UCSD-AML1 (cell line): ENCODE data around the gene CNOT1.
"Not testable (repeated sequence)": the region's sequence is repeated elsewhere in the genome, so short reads cannot be mapped to it uniquely, and the experiment has no call there.

Experiments used
- DNase-seq: peaks from one replicate; lab custom pipeline; 2025; ENCODE audit not compliant: unreplicated experiment; lab: John Stamatoyannopoulos, UW

The CNOT1 gene

DNA sequence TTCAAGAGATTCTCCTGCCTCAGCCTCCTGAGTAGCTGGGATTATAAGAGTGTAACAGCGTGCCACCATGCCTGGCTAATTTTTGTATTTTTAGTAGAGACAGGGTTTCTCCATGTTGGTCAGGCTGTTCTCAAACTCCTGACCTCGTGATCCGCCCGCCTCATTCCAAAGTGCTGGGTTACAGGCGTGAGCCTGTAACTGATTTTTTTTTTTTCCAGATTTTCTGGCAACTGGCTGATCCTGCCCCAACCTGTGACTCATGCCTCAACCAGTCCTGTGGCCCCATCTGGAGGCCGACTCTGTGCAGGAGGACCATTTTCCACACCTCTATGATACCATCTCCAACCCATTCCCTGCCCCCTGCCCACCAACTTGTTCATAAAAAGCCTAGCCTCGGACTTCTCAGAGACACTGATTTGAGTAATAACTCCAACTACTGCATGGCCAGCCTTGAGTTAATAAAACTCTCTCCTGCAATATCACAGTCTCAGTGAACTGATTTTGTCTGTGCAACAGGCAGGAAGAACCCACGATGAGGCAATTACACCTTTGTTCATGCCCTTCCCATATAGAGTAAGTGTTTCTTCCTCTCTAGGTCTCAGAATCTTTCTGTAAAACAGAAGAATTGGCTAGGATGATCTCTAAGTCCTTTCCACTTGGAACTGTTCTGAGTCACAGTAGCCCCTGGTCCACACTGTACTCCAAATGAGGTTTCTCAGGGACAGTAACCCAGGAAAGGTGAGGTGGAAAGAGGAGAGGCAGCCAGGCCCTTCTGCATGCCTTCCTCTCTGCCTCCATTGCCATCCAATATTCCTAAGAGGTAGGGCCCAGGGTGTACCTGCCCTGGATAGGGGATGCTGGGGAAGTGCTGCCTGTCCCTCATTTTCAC lies 8.8 kb upstream of the CNOT1 start:
- DNase-seq: no peak

DNA sequence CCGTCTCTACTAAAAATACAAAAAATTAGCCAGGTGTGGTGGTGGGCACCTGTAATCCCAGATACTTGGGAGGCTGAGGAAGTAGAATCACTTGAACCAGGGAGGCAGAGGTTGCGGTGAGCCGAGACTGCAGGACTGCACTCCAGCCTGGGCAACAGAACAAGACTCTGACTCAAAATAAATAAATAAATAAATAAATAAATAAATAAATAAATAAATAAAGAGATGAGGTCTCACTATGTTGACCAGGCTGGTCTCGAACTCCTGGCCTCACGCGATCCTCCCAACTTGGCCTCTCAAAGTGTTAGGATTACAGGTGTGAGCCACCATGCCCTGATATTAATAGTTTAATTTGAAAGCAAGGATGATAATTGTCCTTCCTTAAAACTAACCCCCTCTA lies 7.4 kb upstream of the CNOT1 start:
- DNase-seq: not testable (repeated sequence)

DNA sequence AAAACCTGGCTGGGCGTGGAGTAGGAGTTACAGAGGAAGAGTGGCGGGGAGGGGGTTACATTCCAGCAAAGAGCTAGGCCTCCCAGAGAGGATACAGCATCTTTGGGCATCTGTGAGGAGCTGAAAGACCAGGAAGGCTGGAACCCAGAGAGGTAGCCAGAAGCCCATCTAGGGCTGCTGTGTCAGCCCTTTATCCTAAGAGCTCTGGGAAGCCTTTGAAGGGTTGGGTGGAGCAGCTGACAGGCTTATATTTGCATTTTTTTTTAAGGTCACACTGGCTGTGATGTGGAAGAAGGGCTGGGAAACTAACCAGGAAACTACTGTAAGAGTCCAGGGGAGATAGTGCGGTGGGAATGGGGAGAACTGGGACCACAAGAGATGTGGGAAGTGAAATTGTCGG lies 6.8 kb upstream of the CNOT1 start:
- no peak for DNase-seq

DNA sequence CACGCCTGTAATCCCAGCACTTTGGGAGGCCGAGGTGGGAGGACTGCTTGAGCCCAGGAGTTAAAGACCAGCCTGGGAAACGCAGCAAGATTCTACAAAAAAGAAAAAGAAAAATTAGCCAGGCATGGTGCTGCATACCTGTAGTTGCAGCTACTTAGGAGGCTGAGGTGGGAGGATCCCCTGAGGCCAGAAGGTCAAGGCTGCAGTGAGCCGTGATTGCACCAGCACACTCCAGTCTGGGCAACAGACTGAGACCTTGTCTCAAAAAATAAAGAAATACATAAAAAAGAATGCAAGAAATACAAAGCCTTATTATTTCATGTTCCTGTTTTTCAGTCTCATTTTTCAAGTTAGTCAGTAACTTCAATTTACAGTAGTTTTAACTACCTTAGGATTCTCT lies 5.9 kb upstream of the CNOT1 start:
- no peak for DNase-seq

DNA sequence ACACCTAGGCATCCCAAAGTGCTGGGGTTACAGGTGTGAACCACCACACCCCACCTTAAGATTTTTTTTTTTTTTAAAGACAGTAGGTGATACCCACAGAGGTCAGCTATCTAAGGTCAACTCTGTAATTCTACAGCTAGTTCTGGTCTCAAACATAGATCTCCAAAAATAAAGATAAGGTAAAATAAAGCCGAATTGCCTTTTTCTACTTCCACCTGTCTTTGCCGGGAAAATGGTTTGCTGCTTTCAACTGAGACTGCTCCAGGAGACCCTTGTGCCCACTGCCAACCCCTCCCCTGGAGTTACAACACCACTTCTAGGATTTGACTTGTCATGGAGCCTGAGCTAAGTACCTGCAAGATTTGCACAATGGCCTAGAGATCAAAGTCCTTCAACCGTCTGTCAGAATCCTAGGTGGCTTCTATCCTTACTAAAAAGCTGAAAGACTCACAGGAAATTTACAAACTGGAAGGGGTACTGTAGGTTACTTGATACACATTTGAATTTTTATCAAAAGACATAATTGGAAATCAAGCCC lies 4.7 kb upstream of the CNOT1 start:
- no peak for DNase-seq

DNA sequence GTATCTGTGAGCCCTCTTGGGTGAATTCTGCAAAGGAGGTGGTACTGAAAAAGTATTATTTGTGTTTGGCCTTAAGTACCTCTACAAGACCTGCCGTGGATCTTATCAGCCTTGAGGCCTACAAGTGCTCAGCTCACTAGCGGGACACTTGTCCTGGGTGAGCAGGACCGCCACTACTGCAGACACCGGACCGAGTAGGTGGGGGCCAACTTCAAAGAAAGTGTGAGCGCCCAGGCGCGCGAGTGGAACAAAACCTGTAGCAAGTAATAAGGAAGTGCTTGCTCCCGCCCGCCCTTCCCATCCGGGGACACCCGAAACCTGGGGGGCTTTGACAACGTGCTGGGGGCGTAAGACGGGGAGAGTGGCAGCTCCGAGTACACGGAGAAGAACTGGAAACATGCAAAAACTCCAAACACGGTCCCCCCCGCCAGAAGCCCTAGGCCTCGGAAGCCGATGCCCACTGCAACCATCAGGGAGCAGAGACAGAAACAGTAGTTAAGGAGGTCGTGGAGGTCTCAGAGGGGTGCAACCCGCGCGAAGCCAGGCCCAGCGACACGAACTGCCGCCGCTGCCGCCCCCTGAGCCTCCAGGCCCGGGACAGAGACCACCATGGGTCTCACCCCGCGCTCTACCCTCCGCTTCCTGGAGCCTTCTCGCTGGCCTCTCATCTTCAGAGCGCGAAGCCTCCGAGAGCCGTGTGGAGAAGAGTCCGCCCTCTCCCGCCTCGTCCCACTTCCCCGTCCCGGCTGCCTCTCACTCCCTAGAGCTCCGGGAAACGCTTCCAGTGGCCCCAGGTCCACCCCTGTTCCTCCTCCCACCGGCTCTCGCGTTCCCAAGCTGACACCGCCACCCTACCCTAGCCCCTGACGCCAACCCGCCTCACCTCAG lies 537 bp downstream of the CNOT1 start:
- DNase-seq: peak; percentile 52

DNA sequence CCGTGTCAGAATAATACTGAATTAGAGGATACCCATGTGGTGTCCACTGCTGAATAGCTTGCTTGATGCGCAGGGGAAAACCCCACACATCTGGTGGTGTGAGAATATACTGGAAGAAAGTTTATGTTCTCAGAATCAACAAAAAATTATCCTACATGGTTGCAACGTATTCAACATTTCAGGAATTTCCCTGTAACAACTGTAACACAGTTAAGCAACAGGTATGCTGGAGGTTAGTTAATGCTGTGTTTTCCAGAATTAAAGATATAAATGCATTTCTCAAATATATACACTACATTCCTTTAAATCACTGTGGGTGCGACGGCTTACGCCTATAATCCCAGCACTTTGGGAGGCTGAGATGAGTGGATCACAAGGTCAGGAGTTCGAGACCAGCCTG lies 5.4 kb downstream of the CNOT1 start:
- no peak for DNase-seq

DNA sequence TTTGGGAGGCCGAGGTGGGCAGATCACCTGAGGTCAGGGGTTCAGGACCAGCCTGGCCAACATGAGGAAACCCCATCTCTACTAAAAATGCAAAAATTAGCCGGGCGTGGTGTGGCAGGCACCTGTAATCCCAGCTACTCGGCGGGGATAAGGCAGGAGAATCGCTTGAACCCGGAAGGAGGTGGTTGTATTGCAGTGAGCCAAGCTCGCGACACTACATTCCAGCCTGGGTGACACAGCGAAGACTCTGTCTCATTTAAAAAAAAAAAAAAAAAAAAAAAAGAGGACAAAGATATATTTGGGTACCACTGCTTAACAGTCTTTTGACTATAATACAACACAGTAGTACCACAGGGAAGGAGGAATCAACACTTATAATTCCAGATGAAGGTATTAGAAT lies 9.2 kb downstream of the CNOT1 start:
- no peak for DNase-seq

DNA sequence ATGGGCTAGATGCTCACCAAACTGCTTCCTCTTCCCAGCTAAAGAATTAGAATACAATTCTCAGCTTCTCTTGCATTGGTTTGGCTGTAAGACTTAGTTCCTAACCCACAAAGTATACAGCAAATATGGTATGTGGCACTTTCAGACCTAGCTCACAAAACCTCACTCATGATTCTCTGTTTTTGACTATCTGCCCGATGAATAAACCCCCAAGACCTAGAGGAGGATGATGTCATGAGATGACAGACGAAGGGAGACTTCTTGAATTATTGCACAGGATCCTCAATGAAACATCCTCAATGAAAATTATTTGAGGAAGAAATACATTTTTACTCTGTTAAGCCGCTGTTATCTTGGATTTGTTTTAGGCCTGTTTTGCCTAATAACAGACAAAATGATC lies 14.3 kb downstream of the CNOT1 start:
- DNase-seq: no peak

DNA sequence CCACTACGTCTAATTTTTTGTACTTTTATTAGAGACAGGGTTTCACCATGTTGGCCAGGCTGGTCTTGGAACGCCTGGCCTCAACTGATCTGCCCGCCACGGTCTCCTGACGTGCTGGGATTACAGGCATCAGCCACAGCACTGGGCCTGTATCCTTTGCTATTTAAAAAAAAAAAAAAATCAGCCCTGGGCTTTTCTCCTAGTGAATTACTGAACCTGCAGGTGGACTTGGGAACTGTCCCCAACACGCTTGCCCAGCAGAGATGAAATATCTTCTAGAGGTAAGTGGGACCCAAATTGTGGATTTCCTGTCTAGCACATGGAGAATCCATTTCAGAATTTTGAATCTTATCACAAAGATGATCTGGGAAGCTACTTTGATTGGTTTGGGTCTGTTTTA lies 14.8 kb downstream of the CNOT1 start:
- no peak for DNase-seq

DNA sequence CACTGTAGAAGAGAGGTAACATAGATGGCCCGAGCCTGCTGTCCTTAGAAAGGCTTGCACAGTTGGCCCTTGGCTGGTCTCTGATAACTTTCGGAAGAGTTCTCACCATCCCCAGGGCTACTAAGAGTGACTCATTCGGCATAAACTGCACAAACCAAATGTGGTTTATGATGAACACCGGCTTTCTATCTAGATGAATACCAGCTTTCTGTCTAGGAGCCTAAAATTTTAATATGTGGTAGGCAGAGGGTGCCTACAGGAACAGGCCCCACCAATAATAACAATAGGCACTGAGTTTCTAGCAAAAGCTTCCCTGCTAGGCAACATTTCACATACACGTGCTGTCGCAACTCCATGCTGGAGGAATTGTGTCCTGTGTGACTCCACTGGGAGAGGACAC lies 15.4 kb downstream of the CNOT1 start:
- no peak for DNase-seq

DNA sequence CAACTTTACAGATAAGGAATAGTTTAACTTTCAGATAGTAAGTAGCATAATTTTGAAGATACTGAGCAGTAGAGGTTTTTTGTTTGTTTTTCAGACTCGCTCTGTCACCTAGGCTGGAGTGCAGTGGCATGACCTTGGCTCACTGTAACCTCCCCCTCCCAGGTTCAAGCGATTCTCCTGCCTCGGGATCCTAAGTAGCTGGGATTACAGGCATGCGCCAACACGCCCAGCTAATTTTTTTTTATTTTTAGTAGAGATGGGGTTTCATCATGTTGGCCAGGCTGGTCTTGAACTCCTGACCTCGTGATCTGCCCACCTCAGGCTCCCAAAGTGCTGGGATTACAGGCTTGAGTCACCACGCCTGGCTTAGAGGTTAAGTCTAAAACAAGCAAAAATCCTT lies 16.7 kb downstream of the CNOT1 start:
- DNase-seq: not testable (repeated sequence)

DNA sequence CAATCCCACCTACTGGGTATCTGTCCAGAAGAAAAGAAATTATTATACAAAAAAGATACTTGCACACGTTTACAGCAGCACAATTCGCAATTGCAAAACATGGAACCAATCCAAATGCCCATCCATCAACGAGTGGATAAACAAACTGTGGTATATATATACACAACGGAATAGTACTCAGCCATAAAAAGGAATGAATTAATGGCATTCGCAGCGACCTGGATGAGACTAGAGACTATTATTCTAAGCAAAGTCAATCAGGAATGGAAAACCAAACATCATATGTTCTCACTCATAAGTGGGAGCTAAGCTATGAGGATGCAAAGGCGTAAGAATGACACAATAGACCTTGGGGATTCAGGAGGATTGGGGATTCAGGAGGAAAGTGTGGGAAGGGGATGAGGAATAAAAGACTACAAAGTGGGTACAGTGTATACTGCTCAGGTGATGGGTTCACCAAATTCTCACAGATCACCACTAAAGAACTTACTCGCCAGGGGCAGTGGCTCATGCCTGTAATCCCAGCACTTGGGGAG lies 21.0 kb downstream of the CNOT1 start:
- no peak for DNase-seq

DNA sequence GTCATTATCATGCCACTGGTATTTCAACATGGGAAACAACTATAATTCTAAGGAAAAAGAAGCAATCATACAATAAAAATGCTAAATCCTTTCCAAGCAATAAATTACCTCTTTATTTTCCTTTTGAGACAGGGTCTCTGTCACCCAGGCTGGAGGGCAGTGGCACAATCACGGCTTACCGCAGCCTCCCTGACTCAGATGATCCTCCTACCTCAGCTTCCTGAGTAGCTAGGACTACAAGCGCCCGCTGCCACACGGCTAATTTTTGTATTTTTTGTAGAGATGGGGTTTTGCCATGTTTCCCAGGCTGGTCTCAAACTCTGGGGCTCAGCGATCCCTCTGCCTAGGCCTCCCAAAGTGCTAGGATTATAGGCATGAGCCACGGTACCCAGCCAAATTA lies 24.1 kb downstream of the CNOT1 start:
- DNase-seq: no peak

DNA sequence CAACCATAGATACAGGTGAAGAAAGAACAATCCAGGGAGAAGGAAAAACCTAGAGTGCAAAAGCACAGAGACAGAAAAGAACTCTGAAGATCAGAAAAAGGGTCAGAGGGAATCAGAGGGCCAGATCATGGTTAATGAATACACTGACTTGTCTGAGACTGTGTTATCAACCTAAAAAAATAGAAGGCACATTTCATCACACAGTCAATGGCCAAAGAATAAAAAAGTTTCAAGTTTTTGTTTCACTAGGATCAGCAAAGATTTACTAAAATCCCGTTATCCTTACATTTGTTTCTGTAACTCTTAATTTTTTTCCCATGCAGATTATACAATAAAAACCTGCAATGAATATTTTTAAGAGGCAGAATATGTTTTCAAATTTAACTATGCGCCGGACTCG lies 38.5 kb downstream of the CNOT1 start:
- DNase-seq: no peak

DNA sequence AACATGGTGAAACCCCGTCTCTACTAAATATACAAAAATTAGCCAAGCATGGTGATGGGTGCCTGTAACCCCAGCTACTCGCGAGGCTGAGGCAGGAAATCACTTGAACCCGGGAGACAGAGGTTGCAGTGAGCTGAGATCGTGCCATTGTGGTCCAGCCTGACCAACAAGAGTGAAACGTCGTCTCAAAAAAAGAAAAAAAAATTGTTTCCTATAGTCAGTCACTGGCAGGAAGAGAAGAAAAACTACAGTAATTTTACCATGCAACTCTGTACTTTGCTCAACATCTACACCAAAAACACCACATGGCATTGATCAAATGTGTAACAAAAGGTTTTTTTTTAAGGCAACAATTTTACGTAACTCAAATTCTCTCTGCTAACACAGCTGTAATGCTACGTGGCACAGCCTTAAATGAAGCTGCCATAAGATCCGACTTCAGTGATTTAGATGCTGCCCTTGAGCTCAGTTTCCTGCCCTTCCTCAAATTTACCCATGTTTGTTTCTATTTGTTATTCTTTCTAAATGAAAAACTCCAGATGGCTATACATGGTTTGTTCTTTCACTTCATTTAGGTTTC lies 40.2 kb downstream of the CNOT1 start:
- DNase-seq: no peak

DNA sequence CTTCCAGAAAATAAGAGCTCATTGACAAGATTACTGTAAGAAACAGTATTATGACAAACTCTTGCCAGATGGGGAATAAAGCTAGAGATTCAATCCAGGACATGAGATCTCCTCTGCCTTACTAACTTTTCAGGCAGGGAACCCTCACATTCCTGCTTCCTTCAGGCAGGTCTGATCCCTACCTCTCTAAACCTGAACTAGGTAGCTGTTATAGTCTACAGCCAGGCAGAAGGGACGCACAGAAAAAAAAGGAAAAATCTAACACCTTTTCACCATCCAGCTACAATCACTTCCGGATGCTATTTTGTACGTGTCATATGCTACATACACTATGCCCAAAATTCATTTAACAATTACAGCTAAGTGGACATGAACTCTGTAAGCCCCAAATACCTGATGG lies 41.2 kb downstream of the CNOT1 start:
- DNase-seq: no peak

DNA sequence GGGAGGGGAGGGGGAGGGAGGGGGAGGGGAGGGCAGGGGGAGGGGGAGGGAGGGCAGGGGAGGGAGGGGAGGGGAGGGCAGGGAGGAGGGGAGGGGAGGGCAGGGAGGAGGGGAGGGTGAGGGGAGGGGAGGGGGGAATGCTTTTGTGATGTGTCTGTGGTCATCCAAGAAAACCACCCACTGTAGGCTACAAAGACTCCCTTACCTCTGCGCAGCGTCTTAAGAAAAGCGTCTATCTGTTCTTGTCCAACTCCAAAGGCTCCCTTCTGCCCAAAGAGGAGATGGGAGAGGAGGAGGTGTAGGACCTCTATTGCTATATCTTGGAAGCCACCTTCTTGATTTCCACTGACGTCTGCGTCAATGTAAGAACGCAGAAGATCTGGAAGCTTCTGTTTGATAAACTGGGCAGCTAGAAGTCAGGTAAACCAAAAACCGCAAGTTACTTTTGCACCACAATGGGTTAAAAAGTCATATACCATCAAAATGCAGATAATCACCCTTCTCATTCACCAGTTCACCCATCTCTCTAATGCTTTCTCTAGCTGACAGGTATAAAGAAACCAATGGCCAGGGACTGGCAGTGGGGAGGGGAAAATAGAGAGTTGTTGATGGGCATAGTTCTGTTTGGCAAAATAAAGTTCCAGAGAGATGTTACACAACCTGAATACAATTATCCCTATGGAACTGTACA lies 43.1 kb downstream of the CNOT1 start:
- no peak for DNase-seq

DNA sequence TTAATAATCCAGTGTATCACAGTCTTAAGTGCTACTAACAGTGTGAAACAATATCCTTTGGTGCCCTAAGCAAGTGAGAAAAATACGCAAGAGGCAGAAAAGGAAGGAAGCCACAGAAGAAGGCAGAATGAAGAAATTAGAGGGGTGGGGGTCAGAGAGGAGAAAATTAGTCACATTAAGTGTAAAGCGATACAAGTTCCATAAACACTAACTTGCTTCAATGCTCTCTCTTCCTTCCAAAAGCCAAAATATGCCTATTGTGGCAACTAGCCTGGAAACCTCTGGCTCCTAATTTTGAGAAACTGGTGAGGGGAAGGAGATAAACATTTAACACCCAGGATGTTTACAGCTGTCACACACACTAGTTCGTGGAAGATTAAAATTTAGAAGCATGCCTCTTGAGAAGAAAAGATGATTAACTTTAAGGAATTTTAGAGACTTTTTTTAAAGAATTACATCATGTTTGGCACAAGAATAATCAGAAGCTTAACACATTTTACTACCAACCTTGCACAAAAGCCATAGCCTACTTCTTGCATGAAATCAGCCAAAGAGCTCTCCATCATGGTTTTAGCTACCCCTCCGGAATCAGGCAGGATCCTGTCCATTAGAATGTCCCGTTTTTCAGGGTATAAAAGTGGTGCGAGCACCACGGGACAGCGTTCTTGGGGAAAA lies 44.7 kb downstream of the CNOT1 start:
- no peak for DNase-seq
